Measurements from ENCODE around the gene GALNT7. TPM values are rescaled to one million over a fixed set of nuclear protein-coding genes. Genes with fewer than 3 reads are reported as not detected.

GALNT7 gene
- polyA plus RNA-seq, 1 of the 3 experiments (the other 2 are of a cell fraction), result 14.8 TPM

DNA sequence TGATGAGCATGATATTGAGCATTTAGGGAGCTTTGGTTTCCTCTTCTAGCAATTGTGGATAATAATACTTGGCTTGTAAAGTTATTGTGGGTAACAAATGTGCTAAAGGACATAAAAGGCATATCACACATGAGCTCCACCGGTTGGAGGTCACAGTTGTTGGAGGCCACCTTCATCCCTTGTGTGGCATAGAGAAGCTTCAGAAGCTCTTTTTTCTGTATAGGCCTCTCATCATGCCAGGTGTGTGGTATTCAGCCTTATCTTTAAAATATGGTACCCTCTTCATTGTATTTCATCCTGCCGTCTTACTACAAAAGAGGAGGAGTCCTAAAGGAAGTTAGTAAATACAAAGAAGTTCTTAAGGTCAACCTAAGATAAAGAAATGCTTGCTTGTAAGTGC is 99.1 kb downstream of the GALNT7 start:
- no peak overlapping the region for H3K9ac ChIP-seq
- H3F3A ChIP-seq (replicated peaks; ENCODE audit: insufficient read depth), result no peaks in the 10 kb centered on the region
- CTCF ChIA-PET, result interaction anchor here (1.6 to 4.4 kb wide), 3 partner anchors 12 to 254 kb away, joined by 5 to 23 read pairs (median 5); no protein-coding TSS in a partner anchor
- WGBS (ENCODE audit: low lambda C conversion rate), result 98% methylated on average over 2 of the region's 2 CpGs
- H3K4me1 ChIP-seq (ENCODE audit: control insufficient read depth in 1 of 2, insufficient read depth in 2 of 2, low read depth in 1 of 2, low read length in 1 of 2), result peaks cover 19 to 27% of the 10 kb centered on the region in 2 experiments; a peak in 3 of 4 replicates
- H3K9me3 ChIP-seq, result no peaks in the 10 kb centered on the region
- TF ChIP-seq NRF1 (IDR thresholded peaks at IDR 0.05; ENCODE audit: low read depth, low read length) (no peak), RAD21 (IDR thresholded peaks at IDR 0.05; ENCODE audit: low read length) (no peak), FOSL2 (IDR thresholded peaks at IDR 0.05; ENCODE audit: borderline replicate concordance, low read depth) (no peak)
- no peak overlapping the region for H3K4me2 ChIP-seq
- no peaks in the 10 kb centered on the region for H3K27me3 ChIP-seq (ENCODE audit: insufficient read depth)
- H3K27ac ChIP-seq (ENCODE audit: low read depth in 2 of 2, low read length in 1 of 2), result no peak overlapping the region
- POLR2A ChIA-PET, result no interaction called here
- no peaks in the 10 kb centered on the region for H3K79me2 ChIP-seq (ENCODE audit: insufficient read depth)
- peaks cover 0 to 6% of the 10 kb centered on the region in 2 experiments for H3K36me3 ChIP-seq (replicated peaks in 1 of 2; ENCODE audit: control insufficient read depth in 1 of 2, insufficient read depth in 2 of 2, low read length in 1 of 2)
- no peaks in the 10 kb centered on the region for H4K20me1 ChIP-seq (ENCODE audit: insufficient read depth)
- H3K9me2 ChIP-seq, result no peaks in the 10 kb centered on the region
- no peak for DNase-seq
- no peak overlapping the region for H3K4me3 ChIP-seq (ENCODE audit: low read depth in 2 of 2, low read length in 1 of 2)
- H2AFZ ChIP-seq (ENCODE audit: low read depth), result no peak overlapping the region

DNA sequence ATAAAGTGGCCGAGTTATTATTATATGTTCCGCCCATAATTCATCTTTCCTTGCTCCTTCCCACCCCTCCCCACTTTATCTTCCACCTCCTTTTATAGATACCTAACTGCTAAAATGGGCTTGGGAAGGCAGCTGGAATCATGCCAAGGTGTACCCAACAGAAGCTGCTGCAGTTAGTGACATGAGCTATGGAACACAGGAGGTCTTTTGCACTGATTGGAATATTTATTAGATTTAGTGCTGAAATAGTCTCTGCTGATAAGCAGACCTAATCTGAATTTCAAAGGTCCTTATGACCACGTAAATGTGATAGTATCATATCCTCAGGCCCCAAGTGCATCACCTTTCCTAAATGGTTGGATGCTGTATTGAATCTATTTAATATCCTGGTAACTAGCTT is 100.7 kb downstream of the GALNT7 start:
- CTCF ChIA-PET, result interaction anchor here (1.2 to 3.9 kb wide), 5 partner anchors 12 to 256 kb away, joined by 3 to 23 read pairs (median 5); no protein-coding TSS in a partner anchor
- peaks cover 19 to 24% of the 10 kb centered on the region in 2 experiments; a peak in 3 of 4 replicates for H3K4me1 ChIP-seq (ENCODE audit: control insufficient read depth in 1 of 2, insufficient read depth in 2 of 2, low read depth in 1 of 2, low read length in 1 of 2)
- no peaks in the 10 kb centered on the region for H3K9me3 ChIP-seq
- TF ChIP-seq CHD2 (IDR thresholded peaks at IDR 0.05; ENCODE audit: low read length, partially characterized antibody), result no peak
- TF ChIP-seq IRF3 (IDR thresholded peaks at IDR 0.05; ENCODE audit: low read depth, low read length), result no peak
- peak in 1 of 2 experiments; percentile 54; a peak in 1 of 4 replicates for TF ChIP-seq EP300 (IDR thresholded peaks at IDR 0.05; ENCODE audit: borderline replicate concordance in 1 of 2, low read depth in 1 of 2, low read length in 1 of 2)
- TF ChIP-seq NFIC (IDR thresholded peaks at IDR 0.05; ENCODE audit: borderline replicate concordance), result no peak
- TF ChIP-seq PBX3 (IDR thresholded peaks at IDR 0.05), result no peak
- TF ChIP-seq GATA2 (CRISPR knock-in tag; IDR thresholded peaks at IDR 0.05), result peak; percentile 73
- TF ChIP-seq SIN3A (IDR thresholded peaks at IDR 0.05; ENCODE audit: borderline replicate concordance, low read depth, low read length), result no peak
- no peak for TF ChIP-seq YY1 (IDR thresholded peaks at IDR 0.05; ENCODE audit: low read depth)
- TF ChIP-seq MXI1 (IDR thresholded peaks at IDR 0.05; ENCODE audit: low read depth, low read length), result no peak
- TF ChIP-seq, protein P1, sequence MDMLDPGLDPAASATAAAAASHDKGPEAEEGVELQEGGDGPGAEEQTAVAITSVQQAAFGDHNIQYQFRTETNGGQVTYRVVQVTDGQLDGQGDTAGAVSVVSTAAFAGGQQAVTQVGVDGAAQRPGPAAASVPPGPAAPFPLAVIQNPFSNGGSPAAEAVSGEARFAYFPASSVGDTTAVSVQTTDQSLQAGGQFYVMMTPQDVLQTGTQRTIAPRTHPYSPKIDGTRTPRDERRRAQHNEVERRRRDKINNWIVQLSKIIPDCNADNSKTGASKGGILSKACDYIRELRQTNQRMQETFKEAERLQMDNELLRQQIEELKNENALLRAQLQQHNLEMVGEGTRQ (IDR thresholded peaks at IDR 0.05; ENCODE audit: borderline replicate concordance, low read depth, low read length), result no peak
- TF ChIP-seq FOXJ3 (CRISPR knock-in tag; IDR thresholded peaks at IDR 0.05), result 0 out of 2 replicates have a peak, but pooled peaks have one; percentile 22
- TF ChIP-seq, protein P2, sequence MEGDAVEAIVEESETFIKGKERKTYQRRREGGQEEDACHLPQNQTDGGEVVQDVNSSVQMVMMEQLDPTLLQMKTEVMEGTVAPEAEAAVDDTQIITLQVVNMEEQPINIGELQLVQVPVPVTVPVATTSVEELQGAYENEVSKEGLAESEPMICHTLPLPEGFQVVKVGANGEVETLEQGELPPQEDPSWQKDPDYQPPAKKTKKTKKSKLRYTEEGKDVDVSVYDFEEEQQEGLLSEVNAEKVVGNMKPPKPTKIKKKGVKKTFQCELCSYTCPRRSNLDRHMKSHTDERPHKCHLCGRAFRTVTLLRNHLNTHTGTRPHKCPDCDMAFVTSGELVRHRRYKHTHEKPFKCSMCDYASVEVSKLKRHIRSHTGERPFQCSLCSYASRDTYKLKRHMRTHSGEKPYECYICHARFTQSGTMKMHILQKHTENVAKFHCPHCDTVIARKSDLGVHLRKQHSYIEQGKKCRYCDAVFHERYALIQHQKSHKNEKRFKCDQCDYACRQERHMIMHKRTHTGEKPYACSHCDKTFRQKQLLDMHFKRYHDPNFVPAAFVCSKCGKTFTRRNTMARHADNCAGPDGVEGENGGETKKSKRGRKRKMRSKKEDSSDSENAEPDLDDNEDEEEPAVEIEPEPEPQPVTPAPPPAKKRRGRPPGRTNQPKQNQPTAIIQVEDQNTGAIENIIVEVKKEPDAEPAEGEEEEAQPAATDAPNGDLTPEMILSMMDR (IDR thresholded peaks at IDR 0.05), result no peak
- no peak for TF ChIP-seq FOSL2 (IDR thresholded peaks at IDR 0.05; ENCODE audit: borderline replicate concordance, low read depth)
- no peak for TF ChIP-seq GABPA (IDR thresholded peaks at IDR 0.05; ENCODE audit: low read depth)
- no peak for TF ChIP-seq TCF12 (IDR thresholded peaks at IDR 0.05)
- no peak for TF ChIP-seq NRF1 (IDR thresholded peaks at IDR 0.05; ENCODE audit: low read depth, low read length)
- TF ChIP-seq EZH2phosphoT487 (IDR thresholded peaks at IDR 0.05; ENCODE audit: borderline replicate concordance, low read depth), result no peak
- TF ChIP-seq JUND (IDR thresholded peaks at IDR 0.05), result no peak
- no peak for TF ChIP-seq RFX5 (IDR thresholded peaks at IDR 0.05; ENCODE audit: low read length)
- 0 out of 2 replicates have a peak, but pooled peaks have one; percentile 17 for TF ChIP-seq RCOR1 (IDR thresholded peaks at IDR 0.05; ENCODE audit: low read length)
- no peak for TF ChIP-seq ELF1 (IDR thresholded peaks at IDR 0.05)
- no peak for TF ChIP-seq TEAD4 (IDR thresholded peaks at IDR 0.05; ENCODE audit: borderline replicate concordance, insufficient read depth)
- no peak for TF ChIP-seq RXRA (IDR thresholded peaks at IDR 0.05; ENCODE audit: borderline replicate concordance, low read depth)
- no peak overlapping the region for H3K4me3 ChIP-seq (ENCODE audit: low read depth in 2 of 2, low read length in 1 of 2)
- POLR2A ChIA-PET, result no interaction called here
- H3K79me2 ChIP-seq (ENCODE audit: insufficient read depth), result no peaks in the 10 kb centered on the region
- 90% methylated on average over 3 of the region's 3 CpGs for WGBS (ENCODE audit: low lambda C conversion rate)
- H3K9ac ChIP-seq, result no peak overlapping the region
- DNase-seq, result peak; percentile 29
- no peaks in the 10 kb centered on the region for H4K20me1 ChIP-seq (ENCODE audit: insufficient read depth)
- H3K27me3 ChIP-seq (ENCODE audit: insufficient read depth), result no peaks in the 10 kb centered on the region
- H3K27ac ChIP-seq (ENCODE audit: low read depth in 2 of 2, low read length in 1 of 2), result no peak overlapping the region
- H3K4me2 ChIP-seq, result no peak overlapping the region
- H3K36me3 ChIP-seq (replicated peaks in 1 of 2; ENCODE audit: control insufficient read depth in 1 of 2, insufficient read depth in 2 of 2, low read length in 1 of 2), result peaks cover 0 to 6% of the 10 kb centered on the region in 2 experiments
- no peaks in the 10 kb centered on the region for H3F3A ChIP-seq (replicated peaks; ENCODE audit: insufficient read depth)
- H2AFZ ChIP-seq (ENCODE audit: low read depth), result no peak overlapping the region
- H3K9me2 ChIP-seq, result no peaks in the 10 kb centered on the region
